ENCODE data around the gene PANX2.

The PANX2 gene

DNA sequence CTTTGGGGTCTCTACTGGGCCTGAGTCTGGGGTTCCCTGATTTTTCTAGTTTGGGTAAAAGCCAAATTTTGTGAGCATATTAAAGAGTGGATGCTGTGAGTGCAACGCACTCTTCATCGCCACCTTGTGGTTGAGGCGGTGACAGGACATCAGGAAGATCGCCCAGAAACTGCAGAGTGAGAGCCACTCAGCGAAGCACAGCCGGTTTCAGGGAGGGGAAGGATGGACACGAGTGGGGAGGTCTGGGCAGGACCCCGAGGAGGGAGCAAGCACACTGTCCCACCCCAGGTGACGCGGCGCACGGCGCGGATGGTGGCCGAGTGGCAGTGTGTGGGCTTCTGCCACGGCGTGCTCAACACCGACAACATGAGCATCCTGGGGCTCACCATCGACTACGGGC, 39.4 kb downstream of the PANX2 start:
- ATAC-seq (ENCODE audit: low read depth) = peak; percentile 50; the same call in 1 of the 3 replicates

DNA sequence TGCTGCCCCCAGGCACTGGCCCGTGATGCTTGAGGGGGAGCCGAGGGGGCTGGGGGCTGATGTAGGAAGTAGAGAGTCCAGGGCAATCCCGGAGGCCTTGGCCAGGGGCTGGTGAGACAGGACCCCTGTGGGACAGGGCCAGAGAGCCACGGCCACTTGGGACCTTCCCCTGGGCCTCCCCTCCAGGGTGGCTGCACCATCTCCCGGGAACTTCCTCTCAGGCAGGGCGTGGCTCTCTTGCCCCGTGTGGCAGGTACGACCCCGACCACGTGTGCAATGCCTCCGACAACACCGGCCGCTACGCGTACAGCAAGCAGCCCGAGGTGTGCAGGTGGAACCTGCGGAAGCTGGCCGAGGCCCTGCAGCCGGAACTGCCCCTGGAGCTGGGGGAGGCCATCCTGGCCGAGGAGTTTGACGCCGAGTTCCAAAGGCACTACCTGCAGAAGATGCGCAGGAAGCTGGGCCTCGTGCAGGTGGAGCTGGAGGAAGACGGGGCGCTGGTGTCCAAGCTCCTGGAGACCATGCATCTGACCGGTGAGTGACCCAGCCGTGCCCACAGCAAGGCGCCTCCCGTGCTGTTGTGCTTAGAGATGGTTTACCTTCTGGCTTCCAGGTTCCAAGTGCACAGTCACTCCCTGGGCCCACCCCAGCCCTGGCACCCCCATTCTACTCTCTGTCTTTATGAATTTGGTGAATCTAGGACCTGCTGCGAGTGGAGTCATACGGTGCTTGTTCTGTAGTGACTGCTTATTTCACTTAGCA, 40.0 kb downstream of the PANX2 start:
- no peak for ATAC-seq (ENCODE audit: low read depth)
- Histone ChIP-seq H3K9me3 (ENCODE audit: severe bottlenecking) (no peaks in the 10 kb centered on the region), H3K27me3 (ENCODE audit: insufficient read depth, poor library complexity, severe bottlenecking) (no peaks in the 10 kb centered on the region), H3K4me3 (ENCODE audit: severe bottlenecking) (no peak overlapping the region), H3K36me3 (ENCODE audit: low read depth) (peaks cover 77% of the 10 kb centered on the region), H3K27ac (ENCODE audit: poor library complexity, severe bottlenecking) (no peak overlapping the region), H3K4me1 (ENCODE audit: insufficient read depth, poor library complexity, severe bottlenecking) (no peaks in the 10 kb centered on the region)
- TF ChIP-seq, protein P1, sequence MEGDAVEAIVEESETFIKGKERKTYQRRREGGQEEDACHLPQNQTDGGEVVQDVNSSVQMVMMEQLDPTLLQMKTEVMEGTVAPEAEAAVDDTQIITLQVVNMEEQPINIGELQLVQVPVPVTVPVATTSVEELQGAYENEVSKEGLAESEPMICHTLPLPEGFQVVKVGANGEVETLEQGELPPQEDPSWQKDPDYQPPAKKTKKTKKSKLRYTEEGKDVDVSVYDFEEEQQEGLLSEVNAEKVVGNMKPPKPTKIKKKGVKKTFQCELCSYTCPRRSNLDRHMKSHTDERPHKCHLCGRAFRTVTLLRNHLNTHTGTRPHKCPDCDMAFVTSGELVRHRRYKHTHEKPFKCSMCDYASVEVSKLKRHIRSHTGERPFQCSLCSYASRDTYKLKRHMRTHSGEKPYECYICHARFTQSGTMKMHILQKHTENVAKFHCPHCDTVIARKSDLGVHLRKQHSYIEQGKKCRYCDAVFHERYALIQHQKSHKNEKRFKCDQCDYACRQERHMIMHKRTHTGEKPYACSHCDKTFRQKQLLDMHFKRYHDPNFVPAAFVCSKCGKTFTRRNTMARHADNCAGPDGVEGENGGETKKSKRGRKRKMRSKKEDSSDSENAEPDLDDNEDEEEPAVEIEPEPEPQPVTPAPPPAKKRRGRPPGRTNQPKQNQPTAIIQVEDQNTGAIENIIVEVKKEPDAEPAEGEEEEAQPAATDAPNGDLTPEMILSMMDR (IDR thresholded peaks at IDR 0.05; ENCODE audit: poor library complexity, severe bottlenecking) = no peak
- no peak for DNase-seq (ENCODE audit: low spot score)

More for the DNA sequence above, 39.4 kb downstream of the PANX2 start:
- no peaks in the 10 kb centered on the region for H3K27me3 ChIP-seq (ENCODE audit: insufficient read depth, poor library complexity, severe bottlenecking)
- TF ChIP-seq, protein P1 (IDR thresholded peaks at IDR 0.05; ENCODE audit: poor library complexity, severe bottlenecking) = peak; percentile 86
- H3K4me1 ChIP-seq (ENCODE audit: insufficient read depth, poor library complexity, severe bottlenecking) = no peaks in the 10 kb centered on the region
- H3K9me3 ChIP-seq (ENCODE audit: severe bottlenecking) = no peaks in the 10 kb centered on the region
- no peak overlapping the region for H3K27ac ChIP-seq (ENCODE audit: poor library complexity, severe bottlenecking)
- DNase-seq (ENCODE audit: low spot score) = no peak
- no peak overlapping the region for H3K4me3 ChIP-seq (ENCODE audit: severe bottlenecking)
- peaks cover 74% of the 10 kb centered on the region for H3K36me3 ChIP-seq (ENCODE audit: low read depth)

DNA sequence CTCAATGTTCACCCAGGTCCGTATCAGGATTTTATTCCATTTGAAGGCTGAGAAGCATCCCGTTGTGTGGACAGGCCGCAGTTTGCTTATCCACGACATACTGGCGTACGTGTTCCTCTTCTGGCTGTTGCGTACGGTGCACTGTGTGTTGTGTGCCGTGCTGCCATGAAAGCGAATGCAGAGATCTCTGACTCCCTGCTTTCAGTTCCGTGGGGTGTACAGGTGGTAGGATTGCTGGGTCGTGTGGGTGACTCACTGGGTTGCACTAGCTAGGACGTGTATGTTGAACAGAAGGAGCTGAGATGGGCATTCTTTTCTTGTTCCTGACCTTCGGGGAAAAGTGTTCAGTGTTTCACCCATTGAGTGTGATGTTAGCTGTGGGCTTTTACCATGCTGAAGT, 40.6 kb downstream of the PANX2 start:
- ATAC-seq (ENCODE audit: low read depth) = no peak
- TF ChIP-seq, protein P1 (IDR thresholded peaks at IDR 0.05; ENCODE audit: poor library complexity, severe bottlenecking) = no peak
- Histone ChIP-seq H3K36me3 (ENCODE audit: low read depth) (peaks cover 82% of the 10 kb centered on the region), H3K4me1 (ENCODE audit: insufficient read depth, poor library complexity, severe bottlenecking) (no peaks in the 10 kb centered on the region), H3K4me3 (ENCODE audit: severe bottlenecking) (no peak overlapping the region), H3K27ac (ENCODE audit: poor library complexity, severe bottlenecking) (no peak overlapping the region), H3K27me3 (ENCODE audit: insufficient read depth, poor library complexity, severe bottlenecking) (no peaks in the 10 kb centered on the region), H3K9me3 (ENCODE audit: severe bottlenecking) (no peaks in the 10 kb centered on the region)
- DNase-seq (ENCODE audit: low spot score) = no peak

DNA sequence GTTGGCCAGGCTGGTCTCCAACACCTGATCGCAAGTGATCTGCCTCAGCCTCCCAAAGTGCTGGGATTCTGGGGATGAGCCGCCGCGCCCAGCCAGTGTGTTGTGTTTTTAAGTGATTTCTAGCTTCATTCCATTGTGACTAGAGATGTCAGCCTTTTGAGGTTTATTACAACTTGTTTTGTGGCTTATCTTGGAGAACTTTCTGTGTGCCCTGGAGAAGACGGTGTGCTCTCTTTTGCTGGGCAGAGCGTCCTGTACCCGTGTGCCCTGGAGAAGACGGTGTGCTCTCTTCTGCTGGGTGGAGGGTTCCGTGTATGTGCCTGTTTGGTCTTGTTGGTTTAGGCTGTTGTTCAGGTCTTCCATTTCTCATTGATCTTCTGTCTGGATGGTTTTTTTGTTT, 42.7 kb downstream of the PANX2 start:
- H3K9me3 ChIP-seq (ENCODE audit: severe bottlenecking) = no peaks in the 10 kb centered on the region
- TF ChIP-seq, protein P1 (IDR thresholded peaks at IDR 0.05; ENCODE audit: poor library complexity, severe bottlenecking) = no peak
- peaks cover 83% of the 10 kb centered on the region for H3K36me3 ChIP-seq (ENCODE audit: low read depth)
- no peaks in the 10 kb centered on the region for H3K27me3 ChIP-seq (ENCODE audit: insufficient read depth, poor library complexity, severe bottlenecking)
- H3K27ac ChIP-seq (ENCODE audit: poor library complexity, severe bottlenecking) = no peak overlapping the region
- DNase-seq (ENCODE audit: low spot score) (no peak), ATAC-seq (ENCODE audit: low read depth) (no peak)
- no peaks in the 10 kb centered on the region for H3K4me1 ChIP-seq (ENCODE audit: insufficient read depth, poor library complexity, severe bottlenecking)
- no peak overlapping the region for H3K4me3 ChIP-seq (ENCODE audit: severe bottlenecking)

All from RWPE2 (cell line).